SK-N-SH treated with all-trans-retinoic acid at 6 μM for 48 hours (cell line): ENCODE measurements around the gene NCMAP.

Source experiments
- ATAC-seq: fragments of 200-7000 bp; cut with Tn5 transposase; 3 replicates; pipeline ENCODE4 v1.9.1; 2020; ENCODE audit warnings: mild to moderate bottlenecking, moderate library complexity
- ARNTL ChIP-seq: fragments of 450-650 bp; formaldehyde crosslinking; IDR thresholded peaks from 2 replicates; pipeline ENCODE4 v1.5.0; 2020; ENCODE audit warnings: low read depth, mild to moderate bottlenecking, moderate library complexity, borderline replicate concordance
- BACH2 ChIP-seq: fragments of 250-450 bp; sonication (Bioruptor Pico); IDR thresholded peaks from 2 replicates; pipeline ENCODE4 v1.9.0; 2021; ENCODE audit warnings: mild to moderate bottlenecking, borderline replicate concordance
- CREB5 ChIP-seq: fragments of 250-450 bp; sonication (Bioruptor Pico); IDR thresholded peaks from 2 replicates; pipeline ENCODE4 v1.5.1; 2020; ENCODE audit warnings: low read depth, mild to moderate bottlenecking, moderate library complexity
- CSDC2 ChIP-seq: fragments of 250-450 bp; sonication (Bioruptor Pico); IDR thresholded peaks from 2 replicates; pipeline ENCODE4 v1.5.0; 2020; ENCODE audit warnings: mild to moderate bottlenecking, moderate library complexity
- CSRNP3 ChIP-seq: fragments of 250-450 bp; sonication (Bioruptor Pico); IDR thresholded peaks from 2 replicates; pipeline ENCODE4 v1.5.1; 2021; ENCODE audit warnings: mild to moderate bottlenecking, moderate library complexity
- ESRRG ChIP-seq: fragments of 250-450 bp; sonication (Bioruptor Pico); IDR thresholded peaks from 2 replicates; pipeline ENCODE4 v1.6.1; 2021; ENCODE audit warnings: mild to moderate bottlenecking
- GLIS3 ChIP-seq: fragments of 250-450 bp; sonication (Bioruptor Pico); IDR thresholded peaks from 2 replicates; pipeline ENCODE4 v1.5.0; 2020; ENCODE audit warnings: mild to moderate bottlenecking, moderate library complexity
- ISL1 ChIP-seq: fragments of 250-450 bp; sonication (Bioruptor Pico); IDR thresholded peaks from 2 replicates; pipeline ENCODE4 v2.1.2; 2022; ENCODE audit warnings: mild to moderate bottlenecking, moderate library complexity
- OSR1 ChIP-seq: fragments of 250-450 bp; sonication (Bioruptor Pico); IDR thresholded peaks from 2 replicates; pipeline ENCODE4 v1.8.0; 2022; ENCODE audit warnings: moderate library complexity, mild to moderate bottlenecking, inconsistent platforms
- PATZ1 ChIP-seq: fragments of 250-450 bp; sonication (Bioruptor Pico); IDR thresholded peaks from 2 replicates; pipeline ENCODE4 v1.8.0; 2020; ENCODE audit warnings: mild to moderate bottlenecking, moderate library complexity, borderline replicate concordance
- POU6F1 ChIP-seq: fragments of 250-450 bp; sonication (Bioruptor Pico); IDR thresholded peaks from 2 replicates; pipeline ENCODE4 v1.8.0; 2021; ENCODE audit warnings: low read depth, mild to moderate bottlenecking, moderate library complexity, borderline replicate concordance
- PPARA ChIP-seq: fragments of 250-450 bp; sonication (Bioruptor Pico); IDR thresholded peaks from 2 replicates; pipeline ENCODE4 v1.5.0; 2020; ENCODE audit warnings: mild to moderate bottlenecking, borderline replicate concordance
- RARB ChIP-seq: fragments of 250-450 bp; sonication (Bioruptor Pico); IDR thresholded peaks from 2 replicates; pipeline ENCODE4 v1.8.0; 2021; ENCODE audit warnings: mild to moderate bottlenecking, moderate library complexity
- SNAI2 ChIP-seq: fragments of 250-450 bp; sonication (Bioruptor Pico); IDR thresholded peaks from 2 replicates; pipeline ENCODE4 v1.5.0; 2020; ENCODE audit warnings: mild to moderate bottlenecking, moderate library complexity
- TCF4 ChIP-seq: fragments of 250-450 bp; sonication (Bioruptor Pico); IDR thresholded peaks from 2 replicates; pipeline ENCODE4 v1.8.0; 2021; ENCODE audit warnings: mild to moderate bottlenecking, moderate library complexity, borderline replicate concordance
- TOX ChIP-seq: fragments of 250-450 bp; sonication (Bioruptor Pico); IDR thresholded peaks from 2 replicates; pipeline ENCODE4 v1.8.0; 2021; ENCODE audit warnings: mild to moderate bottlenecking, moderate library complexity, borderline replicate concordance
- TSHZ2 ChIP-seq: fragments of 250-450 bp; sonication (Bioruptor Pico); IDR thresholded peaks from 2 replicates; pipeline ENCODE4 v1.5.0; 2020; ENCODE audit warnings: mild to moderate bottlenecking, moderate library complexity
- ZC3H10 ChIP-seq: fragments of 250-450 bp; sonication (Bioruptor Pico); IDR thresholded peaks from 2 replicates; pipeline ENCODE4 v1.5.1; 2021; ENCODE audit warnings: mild to moderate bottlenecking, moderate library complexity
- ZFP3 ChIP-seq: fragments of 250-450 bp; sonication (Bioruptor Pico); IDR thresholded peaks from 2 replicates; pipeline ENCODE4 v1.5.0; 2020; ENCODE audit warnings: mild to moderate bottlenecking, moderate library complexity
- ZFP30 ChIP-seq: fragments of 450-650 bp; formaldehyde crosslinking; IDR thresholded peaks from 2 replicates; pipeline ENCODE4 v1.5.0; 2022; ENCODE audit warnings: mild to moderate bottlenecking, moderate library complexity
- ZNF565 ChIP-seq: fragments of 450-650 bp; formaldehyde crosslinking; conservative IDR thresholded peaks from 2 replicates; pipeline ENCODE4 v1.5.0; 2020; ENCODE audit warnings: low read depth, mild to moderate bottlenecking, moderate library complexity
- ZNF70 ChIP-seq: fragments of 450-650 bp; formaldehyde crosslinking; IDR thresholded peaks from 2 replicates; pipeline ENCODE4 v1.5.0; 2020; ENCODE audit warnings: mild to moderate bottlenecking, moderate library complexity
- ZNF8 ChIP-seq: fragments of 450-650 bp; formaldehyde crosslinking; IDR thresholded peaks from 2 replicates; pipeline ENCODE4 v1.5.0; 2020; ENCODE audit warnings: mild to moderate bottlenecking, moderate library complexity

Gene NCMAP

GRCh38 chr1:24558902-24559791, 3.3 kb downstream of the NCMAP start:
- TF ChIP-seq ZNF565 (CRISPR knock-in tag), result no peak
- no peak for TF ChIP-seq ZFP30 (CRISPR knock-in tag)
- no peak for TF ChIP-seq CSDC2
- TF ChIP-seq SNAI2, result no peak
- TF ChIP-seq RARB (CRISPR knock-in tag), result no peak
- no peak for TF ChIP-seq TOX (CRISPR knock-in tag)
- TF ChIP-seq ARNTL, result no peak
- no peak for TF ChIP-seq OSR1
- no peak for TF ChIP-seq CREB5 (CRISPR knock-in tag)
- no peak for TF ChIP-seq ZNF70 (CRISPR knock-in tag)
- TF ChIP-seq CSRNP3 (CRISPR knock-in tag), result no peak
- no peak for TF ChIP-seq PPARA (CRISPR knock-in tag)
- TF ChIP-seq ZNF8 (CRISPR knock-in tag), result no peak
- ATAC-seq, result peak; percentile 89

- no peak for TF ChIP-seq PPARA (CRISPR knock-in tag)
- no peak for TF ChIP-seq ARNTL
- no peak for TF ChIP-seq ESRRG (CRISPR knock-in tag)
- TF ChIP-seq ISL1 (CRISPR knock-in tag), result no peak
- no peak for TF ChIP-seq SNAI2
- no peak for TF ChIP-seq ZC3H10 (CRISPR knock-in tag)
- TF ChIP-seq ZFP30 (CRISPR knock-in tag), result no peak
- TF ChIP-seq BACH2 (CRISPR knock-in tag), result no peak
- TF ChIP-seq TSHZ2 (CRISPR knock-in tag), result no peak
- TF ChIP-seq ZNF565 (CRISPR knock-in tag), result no peak
- TF ChIP-seq GLIS3, result no peak
- TF ChIP-seq RARB (CRISPR knock-in tag), result no peak
- TF ChIP-seq TCF4, result no peak
- no peak for TF ChIP-seq ZNF8 (CRISPR knock-in tag)
- no peak for TF ChIP-seq ZNF70 (CRISPR knock-in tag)
- no peak for TF ChIP-seq PATZ1 (CRISPR knock-in tag)
- no peak for ATAC-seq
Measured at GRCh38 chr1:24560361-24560760, 4.5 kb downstream of the NCMAP start.

GRCh38 chr1:24562625-24563024, 6.7 kb downstream of the NCMAP start:
- no peak for TF ChIP-seq CSDC2
- no peak for TF ChIP-seq POU6F1
- TF ChIP-seq PATZ1 (CRISPR knock-in tag), result no peak
- no peak for TF ChIP-seq ISL1 (CRISPR knock-in tag)
- TF ChIP-seq ZFP3 (CRISPR knock-in tag), result no peak
- TF ChIP-seq CREB5 (CRISPR knock-in tag), result no peak
- no peak for ATAC-seq
